ENCODE measurements around the gene APPBP2.
"Not testable (repeated sequence)": the region's sequence is repeated elsewhere in the genome, so short reads cannot be mapped to it uniquely, and the experiment has no call there.

APPBP2 gene

GRCh38 chr17:60433021-60433997 is 92.7 kb downstream of the APPBP2 start:
- DNase-seq (ENCODE audit: low read depth) = not testable (repeated sequence)

DNA sequence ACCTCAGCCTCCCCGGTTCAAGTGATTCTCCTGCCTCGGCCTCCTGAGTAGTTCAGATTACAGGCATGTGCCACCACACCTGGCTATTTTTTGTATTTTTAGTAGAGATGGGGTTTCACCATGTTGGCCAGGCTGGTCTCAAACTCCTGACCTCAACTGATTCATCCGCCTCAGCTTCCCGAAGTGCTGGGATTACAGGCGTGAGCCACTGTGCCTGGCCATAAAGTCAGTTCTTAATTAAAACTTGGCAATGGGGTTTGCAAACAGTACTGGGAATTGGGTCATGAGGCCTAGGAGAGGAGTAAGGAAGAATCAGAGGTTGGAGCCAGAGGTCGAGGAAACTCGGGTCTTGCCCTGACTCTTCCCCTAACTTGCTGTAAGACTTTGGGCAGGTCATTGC is 95.5 kb downstream of the APPBP2 start:
- not testable (repeated sequence) for DNase-seq (ENCODE audit: low read depth)

DNA sequence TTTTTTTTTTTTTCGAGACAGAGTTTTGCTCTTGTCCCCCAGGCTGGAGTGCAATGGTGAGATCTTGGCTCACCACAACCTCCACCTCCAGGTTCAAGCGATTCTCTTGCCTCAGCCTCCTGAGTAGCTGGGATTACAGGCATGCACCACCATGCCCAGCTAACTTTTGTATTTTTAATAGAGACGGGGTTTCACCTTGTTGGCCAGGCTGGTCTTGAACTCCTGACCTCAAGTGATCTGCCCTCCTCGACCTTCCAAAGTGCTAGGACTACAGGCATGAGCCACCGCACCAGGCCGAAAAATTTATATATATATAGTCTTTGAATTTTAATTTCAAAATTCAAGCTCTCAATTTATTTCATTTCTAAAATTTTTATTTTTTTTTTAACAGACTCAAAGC is 97.6 kb downstream of the APPBP2 start:
- not testable (repeated sequence) for DNase-seq (ENCODE audit: low read depth)

GRCh38 chr17:60426596-60426995 is 99.4 kb downstream of the APPBP2 start:
- DNase-seq (ENCODE audit: low read depth) = no peak

DNA sequence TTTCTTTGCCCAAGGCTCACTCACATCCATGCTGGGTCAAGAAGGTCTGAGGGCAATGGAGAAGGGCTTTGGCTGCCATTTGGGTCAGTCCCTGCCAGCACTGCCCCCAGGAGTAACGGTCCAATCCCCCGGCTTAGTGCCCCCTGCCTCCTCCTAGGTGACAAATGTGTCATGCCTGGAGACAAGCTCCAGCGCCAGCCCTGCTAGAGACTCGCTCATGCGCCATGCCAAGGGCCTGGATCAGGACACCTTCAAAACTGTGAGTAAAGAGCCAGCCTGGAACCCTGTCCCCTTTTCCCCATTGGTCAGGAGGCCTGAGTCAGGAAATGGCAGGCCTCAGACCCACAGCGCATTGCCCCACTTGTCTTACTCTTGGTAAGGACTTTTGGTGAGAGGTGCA is 100.4 kb downstream of the APPBP2 start:
- DNase-seq (ENCODE audit: low read depth) = no peak

DNA sequence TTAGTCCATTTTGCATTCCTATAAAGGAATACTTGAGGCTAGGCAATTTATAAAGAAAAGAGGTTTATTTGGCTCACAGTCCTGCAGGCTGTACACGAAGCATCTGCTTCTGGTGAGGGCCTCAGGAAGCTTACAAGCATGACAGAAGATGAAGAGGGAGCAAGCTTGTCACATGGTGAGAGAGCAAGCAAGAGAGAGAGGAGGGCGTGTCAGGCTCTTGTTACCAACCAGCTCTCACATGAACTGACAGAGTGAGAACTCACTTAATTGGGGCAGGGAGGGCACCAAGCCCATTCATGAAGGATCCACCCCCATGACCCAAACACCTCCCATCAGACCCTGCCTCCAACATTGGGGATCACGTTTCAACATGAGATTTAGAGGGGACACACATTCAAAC is 102.2 kb downstream of the APPBP2 start:
- DNase-seq (ENCODE audit: low read depth) = no peak

DNA sequence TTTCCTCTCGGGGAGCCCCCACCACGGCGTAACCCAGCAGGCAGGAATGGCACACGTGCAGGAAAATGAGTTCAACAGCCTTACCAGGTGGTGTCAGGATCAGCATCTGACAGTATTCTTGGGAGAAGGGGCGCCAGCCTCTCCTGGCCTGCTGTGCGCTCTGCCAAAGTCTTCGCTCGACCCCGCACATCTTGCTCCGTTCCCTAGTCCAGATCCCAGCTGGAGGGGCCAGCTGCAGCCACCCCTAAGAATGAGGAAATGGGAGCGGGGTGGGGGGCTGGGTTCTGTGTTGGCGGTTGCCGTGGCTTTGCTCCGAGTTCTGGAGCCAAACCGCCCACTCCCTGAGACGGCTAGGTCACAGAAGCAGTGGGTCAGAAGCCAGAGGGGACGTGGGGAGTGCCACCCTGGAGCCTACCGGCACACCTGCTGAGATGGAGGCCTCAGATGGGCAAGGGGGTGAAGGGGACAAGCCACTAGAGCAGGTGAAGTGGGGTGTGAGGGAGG is 103.8 kb downstream of the APPBP2 start, which contains the start of gene CHCT1:
TSS of gene CHCT1 (plus strand) at position 328 of the 504 bp plus-strand sequence. CDS start at position 432, 104 bp downstream.
- no peak for DNase-seq (ENCODE audit: low read depth)

- DNase-seq (ENCODE audit: low read depth) = peak; percentile 48
Observed at GRCh38 chr17:60421273-60422161, 104.5 kb downstream of the APPBP2 start.

DNA sequence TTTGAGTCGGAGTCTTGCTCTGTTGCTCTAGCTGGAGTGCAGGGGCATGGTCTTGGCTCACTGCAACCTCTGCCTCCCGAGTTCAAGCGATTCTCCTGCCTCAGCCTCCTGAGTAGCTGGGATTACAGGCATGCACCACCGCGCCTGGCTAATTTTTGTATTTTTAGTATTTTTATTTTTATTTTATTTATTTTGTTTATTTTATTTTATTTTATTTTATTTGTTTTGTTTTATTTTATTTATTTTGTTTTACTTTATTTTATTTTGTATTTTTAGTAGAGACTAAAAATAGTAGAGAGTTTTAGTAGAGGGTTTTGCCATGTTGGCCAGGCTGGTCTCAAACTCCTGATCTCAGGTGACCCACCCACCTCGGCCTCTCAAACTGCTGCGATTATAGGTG is 106.2 kb downstream of the APPBP2 start:
- not testable (repeated sequence) for DNase-seq (ENCODE audit: low read depth)

DNA sequence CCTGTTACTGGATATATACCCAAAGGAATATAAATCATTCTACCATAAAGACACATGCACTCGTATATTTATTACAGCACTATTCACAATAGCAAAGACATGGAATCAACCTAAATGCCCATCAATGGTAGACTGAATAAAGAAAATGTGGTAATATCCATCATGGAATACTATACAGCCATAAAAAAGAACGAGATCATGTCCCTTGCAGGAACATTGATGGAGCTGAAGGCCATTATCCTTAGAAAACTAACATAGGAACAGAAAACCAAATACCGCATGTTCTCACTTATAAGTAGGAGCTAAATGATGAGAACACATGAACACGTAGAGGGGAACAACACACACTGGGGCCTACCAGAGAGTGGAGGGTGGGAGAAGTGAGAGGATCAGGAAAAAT is 107.0 kb downstream of the APPBP2 start:
- not testable (repeated sequence) for DNase-seq (ENCODE audit: low read depth)

- no peak for DNase-seq (ENCODE audit: low read depth)
Observed at GRCh38 chr17:60416368-60416925, 109.6 kb downstream of the APPBP2 start.

- DNase-seq (ENCODE audit: low read depth) = no peak
Observed at GRCh38 chr17:60415146-60415545, 110.9 kb downstream of the APPBP2 start.

DNA sequence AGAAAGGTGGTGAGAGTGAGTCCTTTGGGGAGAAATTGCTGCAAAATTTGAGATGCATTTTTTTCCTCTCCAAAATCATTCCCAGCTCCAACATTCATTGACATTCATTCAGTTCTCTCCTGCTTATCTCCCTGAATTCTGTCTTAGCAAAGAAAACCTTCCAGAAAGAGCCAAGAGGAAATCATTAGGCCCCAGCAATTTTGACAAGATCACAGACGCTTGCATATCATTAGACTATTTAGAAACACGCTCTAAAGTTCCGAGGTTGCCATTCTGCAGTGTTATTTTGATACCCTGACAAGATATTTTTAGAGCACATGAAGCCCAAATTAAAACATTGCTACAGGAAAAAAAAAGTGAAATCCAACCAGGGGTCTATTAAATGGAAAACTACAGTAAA is 113.3 kb downstream of the APPBP2 start:
- DNase-seq (ENCODE audit: low read depth) = no peak

- DNase-seq (ENCODE audit: low read depth) = no peak
Observed at GRCh38 chr17:60410001-60410400, 116.0 kb downstream of the APPBP2 start.

- no peak for DNase-seq (ENCODE audit: low read depth)
Observed at GRCh38 chr17:60406887-60407286, 119.2 kb downstream of the APPBP2 start.

DNA sequence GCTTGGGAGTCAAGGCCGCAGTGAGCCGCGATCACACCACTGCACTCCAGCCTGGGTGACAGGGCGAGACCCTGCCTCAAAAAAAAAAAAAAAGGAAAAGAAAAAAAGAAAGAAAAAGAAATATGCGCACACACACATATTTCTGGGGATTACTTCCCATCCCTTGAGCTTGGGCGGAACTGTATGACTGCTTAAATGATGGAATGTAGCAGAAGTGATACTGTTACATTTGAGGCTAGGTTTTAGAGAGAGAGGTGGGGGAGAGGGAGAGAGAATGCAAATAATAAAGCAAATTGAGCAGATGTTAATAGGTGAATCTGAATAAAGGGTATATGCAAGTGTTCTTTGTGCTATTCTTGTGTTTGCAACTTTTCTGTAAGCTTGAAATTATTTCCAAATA is 122.1 kb downstream of the APPBP2 start:
- DNase-seq (ENCODE audit: low read depth) = no peak

DNA sequence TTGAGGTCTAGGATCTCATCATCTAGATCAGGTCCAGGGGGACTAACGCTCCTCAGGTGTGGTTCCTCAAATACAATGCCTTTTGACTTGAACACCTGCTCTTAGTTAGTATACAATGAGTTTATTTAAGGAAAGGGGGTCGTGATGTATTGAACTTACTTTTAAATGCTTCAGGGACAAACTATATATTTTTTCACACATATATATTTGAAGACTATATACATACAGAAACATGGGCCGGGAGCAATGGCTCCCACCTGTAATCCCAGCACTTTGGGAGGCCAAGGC is 122.6 kb downstream of the APPBP2 start:
- no peak for DNase-seq (ENCODE audit: low read depth)

GRCh38 chr17:60401819-60402218 is 124.2 kb downstream of the APPBP2 start:
- no peak for DNase-seq (ENCODE audit: low read depth)

DNA sequence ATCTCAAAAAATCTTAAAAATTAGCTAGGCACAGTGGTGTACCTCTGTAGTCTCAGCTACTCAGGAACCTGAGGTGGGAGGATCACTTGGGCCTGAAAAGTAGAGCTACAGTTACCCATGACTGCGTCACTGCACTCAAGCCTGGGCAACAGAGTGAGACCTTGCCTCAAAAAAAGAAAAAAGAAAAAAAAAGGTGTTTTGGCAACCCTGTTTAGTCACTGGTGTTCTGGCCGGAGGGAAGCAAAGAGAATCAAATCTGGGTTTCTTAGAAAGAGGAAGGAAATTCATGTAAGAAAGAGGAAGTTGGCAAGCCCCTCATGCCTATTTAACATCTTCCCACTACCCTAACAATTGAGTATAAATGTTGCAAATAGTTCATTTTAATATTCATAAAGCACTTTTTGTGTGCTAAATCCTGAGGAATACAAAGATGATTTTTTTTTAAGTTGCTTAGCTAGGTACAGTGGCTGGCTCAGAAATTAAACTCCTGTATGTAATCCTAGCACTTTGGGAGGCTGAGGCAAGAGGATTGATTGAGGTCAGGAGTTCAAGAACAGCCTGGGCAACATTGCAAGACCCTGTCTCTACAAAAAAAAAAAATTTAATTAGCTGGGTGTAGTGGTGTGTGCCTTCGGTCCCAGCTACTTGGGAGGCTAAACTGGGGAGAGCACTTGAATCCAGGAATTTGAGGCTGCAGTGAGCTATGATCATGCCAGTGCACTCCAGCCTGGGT is 127.6 kb downstream of the APPBP2 start:
- DNase-seq (ENCODE audit: low read depth) = no peak

GRCh38 chr17:60396412-60396811 is 129.6 kb downstream of the APPBP2 start:
- DNase-seq (ENCODE audit: low read depth) = no peak

GRCh38 chr17:60395508-60396065 is 130.5 kb downstream of the APPBP2 start:
- DNase-seq (ENCODE audit: low read depth) = no peak
